Fibroblast of lung (primary cell): ENCODE results near the gene CXCR3. TPM values are rescaled to one million over a fixed set of nuclear protein-coding genes. Genes with fewer than 3 reads are reported as not detected.

Experiments used
- polyA plus RNA-seq, 2 donors: library from polyadenylated mRNA; depleted of rRNA in 1 of 2; stranded (reverse) in 1 of 2; unstranded in 1 of 2; fragments of >200 nt; gene quantifications; 2 replicates each; pipeline ENCODE4 v1.2.1, GENCODE V29; 2011 to 2012; ENCODE audit warnings: missing spikeins in 1 of 2
- total RNA-seq: library from RNA; depleted of rRNA; stranded (reverse); fragments of >200 nt; gene quantifications from 2 replicates; pipeline ENCODE4 v1.2.1, GENCODE V29; 2014

The CXCR3 gene
- total and polyA plus RNA-seq, 2 donors (not counting 1 experiment from before 2014, with no cell fraction given) = not detected

Other genes starting within 250 kb of the CXCR3 start
- 91.9 and 106 TPM in 2 replicates for gene OGT, start 85.4 kb downstream of the CXCR3 start, total RNA-seq
- gene OGT, start 85.4 kb downstream of the CXCR3 start, polyA plus RNA-seq = 55.5 and 115 TPM in 2 replicates
- 2.3 and 2.8 TPM in 2 replicates for gene GCNA, start 40.1 kb downstream of the CXCR3 start, total RNA-seq
- 0.52 and 0.74 TPM in 2 replicates for gene GCNA, start 40.1 kb downstream of the CXCR3 start, polyA plus RNA-seq
- gene CXorf49, start 99.8 kb upstream of the CXCR3 start, total RNA-seq = not detected in 2 replicates
- gene CXorf49, start 99.8 kb upstream of the CXCR3 start, polyA plus RNA-seq = not detected in 2 replicates
- gene CXorf49B, start 144.8 kb upstream of the CXCR3 start, total RNA-seq = not detected in 2 replicates
- not detected in 2 replicates for gene CXorf49B, start 144.8 kb upstream of the CXCR3 start, polyA plus RNA-seq